ENCODE data around the gene YTHDF2. TPM values are rescaled to one million over a fixed set of nuclear protein-coding genes. Genes with fewer than 3 reads are reported as not detected.

Gene YTHDF2
- total and polyA plus RNA-seq, 9 of the 15 experiments (the other 6 are each of a cell fraction or from before 2014, with no cell fraction given) = 41.0 to 111 (median 83.3) TPM

- peak; percentile 99 for TF ChIP-seq MAFG (tag; conservative IDR thresholded peaks at IDR 0.05)
- TF ChIP-seq AFF4 (CRISPR knock-in tag; IDR thresholded peaks at IDR 0.05) = 0 out of 2 replicates have a peak, but pooled peaks have one; percentile 21
- TF ChIP-seq PHB (CRISPR knock-in tag; IDR thresholded peaks at IDR 0.05) = no peak
- 0 out of 2 replicates have a peak, but pooled peaks have one; percentile 24 for TF ChIP-seq TOE1 (IDR thresholded peaks at IDR 0.05; ENCODE audit: borderline replicate concordance)
- TF ChIP-seq TOE1 (CRISPR knock-in tag; IDR thresholded peaks at IDR 0.05; ENCODE audit: borderline replicate concordance, low read depth) = no peak
- no peak for TF ChIP-seq STAG1 (CRISPR knock-in tag; IDR thresholded peaks at IDR 0.05; ENCODE audit: borderline replicate concordance)
- TF ChIP-seq MYNN (IDR thresholded peaks at IDR 0.05) = 0 out of 2 replicates have a peak, but pooled peaks have one; percentile 10
- TF ChIP-seq MYNN (CRISPR knock-in tag; IDR thresholded peaks at IDR 0.05) = no peak
- no peak for TF ChIP-seq ZMIZ1 (IDR thresholded peaks at IDR 0.05; ENCODE audit: low read depth in 2 of 2, low read length in 2 of 2)
- no peak for TF ChIP-seq FOXO4 (CRISPR knock-in tag; IDR thresholded peaks at IDR 0.05)
- TF ChIP-seq ARID1B (IDR thresholded peaks at IDR 0.05) = peak; percentile 62; the same call in 1 of the 2 replicates
- TF ChIP-seq, protein P1, sequence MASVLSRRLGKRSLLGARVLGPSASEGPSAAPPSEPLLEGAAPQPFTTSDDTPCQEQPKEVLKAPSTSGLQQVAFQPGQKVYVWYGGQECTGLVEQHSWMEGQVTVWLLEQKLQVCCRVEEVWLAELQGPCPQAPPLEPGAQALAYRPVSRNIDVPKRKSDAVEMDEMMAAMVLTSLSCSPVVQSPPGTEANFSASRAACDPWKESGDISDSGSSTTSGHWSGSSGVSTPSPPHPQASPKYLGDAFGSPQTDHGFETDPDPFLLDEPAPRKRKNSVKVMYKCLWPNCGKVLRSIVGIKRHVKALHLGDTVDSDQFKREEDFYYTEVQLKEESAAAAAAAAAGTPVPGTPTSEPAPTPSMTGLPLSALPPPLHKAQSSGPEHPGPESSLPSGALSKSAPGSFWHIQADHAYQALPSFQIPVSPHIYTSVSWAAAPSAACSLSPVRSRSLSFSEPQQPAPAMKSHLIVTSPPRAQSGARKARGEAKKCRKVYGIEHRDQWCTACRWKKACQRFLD (CRISPR knock-in tag; IDR thresholded peaks at IDR 0.05) = no peak
- peak; percentile 67 for TF ChIP-seq FOSL1 (tag; conservative IDR thresholded peaks at IDR 0.05)
- TF ChIP-seq SMARCA4 (IDR thresholded peaks at IDR 0.05) = peak; percentile 79
Observed at GRCh38 chr1:28718586-28719331, 18.0 kb upstream of the YTHDF2 start (continued).
